ENCODE measurements around the gene CRYBG1. TPM values are rescaled to one million over a fixed set of nuclear protein-coding genes. Genes with fewer than 3 reads are reported as not detected.

The CRYBG1 gene
- total RNA-seq, 1 donor from 2014 or later = 10.2 TPM

GRCh38 chr6:106518748-106519147, 158.2 kb downstream of the CRYBG1 start:
- Mint-ChIP-seq H3K36me3 (ENCODE audit: low read depth) (peaks cover 6% of the 10 kb centered on the region), H3K4me1 (ENCODE audit: low read depth) (peaks cover 86% of the 10 kb centered on the region), H3K27me3 (ENCODE audit: insufficient read depth) (no peaks in the 10 kb centered on the region), H3K27ac (peak overlapping the region; percentile 98), H3K4me3 (peak overlapping the region; percentile 90), H3K9me3 (no peaks in the 10 kb centered on the region)
- no peak for DNase-seq (ENCODE audit: low spot score)
- intact Hi-C loops (cut with micrococcal nuclease) = loop anchor here (1.0 to 10.0 kb wide), 3 partner anchors 8 to 614 kb away; no protein-coding TSS in a partner anchor

- intact Hi-C loops (cut with micrococcal nuclease) = loop anchor here (1.0 to 10.0 kb wide), 13 partner anchors 9 to 1735 kb away; partner anchors contain the start of genes BEND3, HACE1, MTRES1 and PDSS2
- Mint-ChIP-seq H3K27ac (peak overlapping the region; percentile 98), H3K4me1 (ENCODE audit: low read depth) (peaks cover 79% of the 10 kb centered on the region), H3K27me3 (ENCODE audit: insufficient read depth) (no peaks in the 10 kb centered on the region), H3K4me3 (peak overlapping the region; percentile 90), H3K9me3 (no peaks in the 10 kb centered on the region), H3K36me3 (ENCODE audit: low read depth) (peaks cover 6% of the 10 kb centered on the region)
- peak; percentile 74 for DNase-seq (ENCODE audit: low spot score)
Observed at GRCh38 chr6:106519460-106520394, 159.2 kb downstream of the CRYBG1 start.

GRCh38 chr6:106520711-106521401, 160.3 kb downstream of the CRYBG1 start:
- H3K4me1 Mint-ChIP-seq (ENCODE audit: low read depth) = peaks cover 82% of the 10 kb centered on the region
- H3K27ac Mint-ChIP-seq = peak overlapping the region; percentile 98
- peak; percentile 78 for DNase-seq (ENCODE audit: low spot score)
- H3K36me3 Mint-ChIP-seq (ENCODE audit: low read depth) = peaks cover 13% of the 10 kb centered on the region
- H3K4me3 Mint-ChIP-seq = peak overlapping the region; percentile 90
- H3K9me3 Mint-ChIP-seq = no peaks in the 10 kb centered on the region
- no peaks in the 10 kb centered on the region for H3K27me3 Mint-ChIP-seq (ENCODE audit: insufficient read depth)
- intact Hi-C loops (cut with micrococcal nuclease) = loop anchor here (1.0 to 10.0 kb wide), 15 partner anchors 8 to 1736 kb away; partner anchors contain the start of genes BEND3, HACE1, MTRES1 and PDSS2

GRCh38 chr6:106522562-106523250, 162.2 kb downstream of the CRYBG1 start:
- peaks cover 83% of the 10 kb centered on the region for H3K4me1 Mint-ChIP-seq (ENCODE audit: low read depth)
- H3K9me3 Mint-ChIP-seq = no peaks in the 10 kb centered on the region
- intact Hi-C loops (cut with micrococcal nuclease) = loop anchor here (5.0 to 10.0 kb wide), 8 partner anchors 335 to 1738 kb away; partner anchors contain the start of genes BEND3, HACE1, PDSS2 and SCML4
- H3K4me3 Mint-ChIP-seq = peak overlapping the region; percentile 90
- no peaks in the 10 kb centered on the region for H3K27me3 Mint-ChIP-seq (ENCODE audit: insufficient read depth)
- peaks cover 18% of the 10 kb centered on the region for H3K36me3 Mint-ChIP-seq (ENCODE audit: low read depth)
- no peak for DNase-seq (ENCODE audit: low spot score)
- H3K27ac Mint-ChIP-seq = peak overlapping the region; percentile 86

GRCh38 chr6:106525107-106525881, 164.8 kb downstream of the CRYBG1 start:
- peaks cover 71% of the 10 kb centered on the region for H3K4me1 Mint-ChIP-seq (ENCODE audit: low read depth)
- no peaks in the 10 kb centered on the region for H3K9me3 Mint-ChIP-seq
- H3K27me3 Mint-ChIP-seq (ENCODE audit: insufficient read depth) = no peaks in the 10 kb centered on the region
- peaks cover 32% of the 10 kb centered on the region for H3K36me3 Mint-ChIP-seq (ENCODE audit: low read depth)
- DNase-seq (ENCODE audit: low spot score) = no peak
- H3K27ac Mint-ChIP-seq = peak overlapping the region; percentile 82
- intact Hi-C loops (cut with micrococcal nuclease) = loop anchor here (1.0 to 10.0 kb wide), 7 partner anchors 9 to 1740 kb away; partner anchors contain the start of genes BEND3 and PDSS2
- H3K4me3 Mint-ChIP-seq = peak overlapping the region; percentile 82

- intact Hi-C loops (cut with micrococcal nuclease) = loop anchor here (1.0 to 10.0 kb wide), 7 partner anchors 8 to 1741 kb away; partner anchors contain the start of genes BEND3 and PDSS2
Observed at GRCh38 chr6:106525882-106526275, 165.4 kb downstream of the CRYBG1 start.

GRCh38 chr6:106527117-106527516, 166.6 kb downstream of the CRYBG1 start:
- H3K27ac Mint-ChIP-seq = no peak overlapping the region
- intact Hi-C loops (cut with micrococcal nuclease) = loop anchor here (5.0 to 10.0 kb wide), 5 partner anchors 588 to 1742 kb away; partner anchors contain the start of genes BEND3 and PDSS2
- H3K9me3 Mint-ChIP-seq = no peaks in the 10 kb centered on the region

More at GRCh38 chr6:106525882-106526275, 165.4 kb downstream of the CRYBG1 start:
- Mint-ChIP-seq H3K27ac (no peak overlapping the region), H3K36me3 (ENCODE audit: low read depth) (peaks cover 34% of the 10 kb centered on the region), H3K4me1 (ENCODE audit: low read depth) (peaks cover 66% of the 10 kb centered on the region), H3K27me3 (ENCODE audit: insufficient read depth) (no peaks in the 10 kb centered on the region), H3K9me3 (no peaks in the 10 kb centered on the region), H3K4me3 (no peak overlapping the region)
- no peak for DNase-seq (ENCODE audit: low spot score)

GRCh38 chr6:106527979-106528378, 167.5 kb downstream of the CRYBG1 start:
- no peak for DNase-seq (ENCODE audit: low spot score)
- Mint-ChIP-seq H3K4me1 (ENCODE audit: low read depth) (peaks cover 59% of the 10 kb centered on the region), H3K4me3 (no peak overlapping the region), H3K36me3 (ENCODE audit: low read depth) (peaks cover 48% of the 10 kb centered on the region), H3K27me3 (ENCODE audit: insufficient read depth) (no peaks in the 10 kb centered on the region), H3K9me3 (no peaks in the 10 kb centered on the region), H3K27ac (peak overlapping the region; percentile 63)
- intact Hi-C loops (cut with micrococcal nuclease) = loop anchor here (5.0 to 10.0 kb wide), 5 partner anchors 587 to 1743 kb away; partner anchors contain the start of genes BEND3 and PDSS2

More at GRCh38 chr6:106527117-106527516, 166.6 kb downstream of the CRYBG1 start:
- Mint-ChIP-seq H3K4me3 (no peak overlapping the region), H3K27me3 (ENCODE audit: insufficient read depth) (no peaks in the 10 kb centered on the region), H3K4me1 (ENCODE audit: low read depth) (peaks cover 60% of the 10 kb centered on the region), H3K36me3 (ENCODE audit: low read depth) (peaks cover 41% of the 10 kb centered on the region)
- no peak for DNase-seq (ENCODE audit: low spot score)

GRCh38 chr6:106528521-106528920, 168.0 kb downstream of the CRYBG1 start:
- H3K36me3 Mint-ChIP-seq (ENCODE audit: low read depth) = peaks cover 53% of the 10 kb centered on the region
- intact Hi-C loops (cut with micrococcal nuclease) = loop anchor here (5.0 to 10.0 kb wide), 5 partner anchors 586 to 1744 kb away; partner anchors contain the start of genes BEND3 and PDSS2
- DNase-seq (ENCODE audit: low spot score) = no peak
- peak overlapping the region; percentile 59 for H3K27ac Mint-ChIP-seq
- peaks cover 59% of the 10 kb centered on the region for H3K4me1 Mint-ChIP-seq (ENCODE audit: low read depth)
- H3K4me3 Mint-ChIP-seq = no peak overlapping the region
- H3K27me3 Mint-ChIP-seq (ENCODE audit: insufficient read depth) = no peaks in the 10 kb centered on the region
- H3K9me3 Mint-ChIP-seq = no peaks in the 10 kb centered on the region

- H3K27ac Mint-ChIP-seq = no peak overlapping the region
- H3K4me3 Mint-ChIP-seq = no peak overlapping the region
- H3K9me3 Mint-ChIP-seq = no peaks in the 10 kb centered on the region
- DNase-seq (ENCODE audit: low spot score) = no peak
- H3K36me3 Mint-ChIP-seq (ENCODE audit: low read depth) = peaks cover 60% of the 10 kb centered on the region
- intact Hi-C loops (cut with micrococcal nuclease) = loop anchor here (5.0 to 10.0 kb wide), 5 partner anchors 585 to 1745 kb away; partner anchors contain the start of genes BEND3 and PDSS2
- H3K27me3 Mint-ChIP-seq (ENCODE audit: insufficient read depth) = no peaks in the 10 kb centered on the region
- peaks cover 65% of the 10 kb centered on the region for H3K4me1 Mint-ChIP-seq (ENCODE audit: low read depth)
Observed at GRCh38 chr6:106529438-106529837, 168.9 kb downstream of the CRYBG1 start.

- peaks cover 66% of the 10 kb centered on the region for H3K4me1 Mint-ChIP-seq (ENCODE audit: low read depth)
- H3K4me3 Mint-ChIP-seq = no peak overlapping the region
- no peaks in the 10 kb centered on the region for H3K9me3 Mint-ChIP-seq
- no peaks in the 10 kb centered on the region for H3K27me3 Mint-ChIP-seq (ENCODE audit: insufficient read depth)
- intact Hi-C loops (cut with micrococcal nuclease) = no loop called here
- H3K36me3 Mint-ChIP-seq (ENCODE audit: low read depth) = peaks cover 60% of the 10 kb centered on the region
- H3K27ac Mint-ChIP-seq = no peak overlapping the region
- DNase-seq (ENCODE audit: low spot score) = no peak
Observed at GRCh38 chr6:106530026-106530425, 169.5 kb downstream of the CRYBG1 start.
